Stomach smooth muscle (tissue), 2 donors: ENCODE results near the gene PEX3.
"Not testable (repeated sequence)": the region's sequence is repeated elsewhere in the genome, so short reads cannot be mapped to it uniquely, and the experiment has no call there.

Experiments
- H3K27ac ChIP-seq: one replicate; pipeline ENCODE4 v1.7.0; 2013; ENCODE audit warnings: mild to moderate bottlenecking, low read length, inconsistent platforms
- H3K27me3 ChIP-seq, 2 donors: one replicate each; pipeline ENCODE4 v1.7.0; 2013; ENCODE audit warnings: low read length in 2 of 2; ENCODE audit not compliant: insufficient read depth in 2 of 2, control insufficient read depth in 1 of 2
- H3K36me3 ChIP-seq, 2 donors: one replicate each; pipeline ENCODE4 v1.7.0; 2013; ENCODE audit warnings: low read length in 2 of 2; ENCODE audit not compliant: control insufficient read depth in 2 of 2, insufficient read depth in 2 of 2
- H3K4me1 ChIP-seq: one replicate; pipeline ENCODE4 v1.7.0; 2013; ENCODE audit warnings: low read length; ENCODE audit not compliant: control insufficient read depth, insufficient read depth
- H3K4me3 ChIP-seq, 2 donors: one replicate each; pipeline ENCODE4 v1.7.0; 2013; ENCODE audit warnings: low read length in 2 of 2
- H3K9ac ChIP-seq, 2 donors: one replicate each; pipeline ENCODE4 v1.7.0; 2013; ENCODE audit warnings: low read length in 2 of 2, mild to moderate bottlenecking in 1 of 2
- H3K9me3 ChIP-seq, 2 donors: one replicate each; pipeline ENCODE4 v1.7.0; 2013; ENCODE audit warnings: low read length in 2 of 2; ENCODE audit not compliant: control insufficient read depth in 2 of 2
- donor health status: healthy.
- donor health status: Pancreatic carcinoma.

PEX3 gene

DNA sequence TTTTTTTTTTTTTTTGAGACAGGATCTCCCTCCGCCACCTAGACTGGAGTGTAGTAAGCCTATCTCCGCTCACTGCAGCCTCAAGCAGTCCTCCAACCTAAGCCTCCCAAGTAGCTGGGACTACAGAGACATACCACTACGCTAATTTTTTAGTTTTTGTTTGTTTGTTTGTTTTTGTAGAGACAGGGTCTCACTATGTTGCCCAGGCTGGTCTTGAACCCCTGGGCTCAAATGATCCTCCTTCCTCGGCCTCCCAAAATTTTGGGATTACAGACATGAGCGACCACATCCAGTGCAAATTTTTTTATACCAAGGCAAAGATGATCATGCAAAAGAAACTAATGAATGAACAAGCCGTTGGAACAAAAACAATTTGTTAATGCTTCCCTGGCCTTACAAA is 55.6 kb downstream of the PEX3 start:
- Histone ChIP-seq H3K9me3 (no peaks in the 10 kb centered on the region), H3K9ac (no peak overlapping the region), H3K4me1 (no peaks in the 10 kb centered on the region), H3K36me3 (peaks cover 17 to 19% of the 10 kb centered on the region in 2 donors), H3K27ac (no peak overlapping the region), H3K27me3 (no peaks in the 10 kb centered on the region), H3K4me3 (no peak overlapping the region)

DNA sequence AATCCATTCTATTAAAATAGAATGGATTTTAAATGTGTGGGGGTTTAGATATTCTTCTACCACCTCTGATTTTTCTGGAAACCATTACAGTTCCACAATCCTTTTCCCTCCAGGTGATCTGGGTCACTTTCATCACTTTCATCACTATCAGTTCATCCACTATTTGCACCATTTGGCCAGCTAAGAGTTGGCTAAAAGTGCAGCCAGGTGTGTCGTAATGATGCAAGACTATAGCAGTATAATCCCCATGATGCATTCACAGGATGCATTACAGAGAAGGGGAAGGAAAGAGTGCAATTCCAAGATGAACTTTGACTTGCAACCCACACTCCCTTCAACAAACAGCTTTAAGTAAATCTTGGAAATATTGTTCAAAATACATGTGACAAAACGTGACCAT is 56.0 kb downstream of the PEX3 start:
- Histone ChIP-seq H3K9ac (no peak overlapping the region), H3K27me3 (no peaks in the 10 kb centered on the region)

DNA sequence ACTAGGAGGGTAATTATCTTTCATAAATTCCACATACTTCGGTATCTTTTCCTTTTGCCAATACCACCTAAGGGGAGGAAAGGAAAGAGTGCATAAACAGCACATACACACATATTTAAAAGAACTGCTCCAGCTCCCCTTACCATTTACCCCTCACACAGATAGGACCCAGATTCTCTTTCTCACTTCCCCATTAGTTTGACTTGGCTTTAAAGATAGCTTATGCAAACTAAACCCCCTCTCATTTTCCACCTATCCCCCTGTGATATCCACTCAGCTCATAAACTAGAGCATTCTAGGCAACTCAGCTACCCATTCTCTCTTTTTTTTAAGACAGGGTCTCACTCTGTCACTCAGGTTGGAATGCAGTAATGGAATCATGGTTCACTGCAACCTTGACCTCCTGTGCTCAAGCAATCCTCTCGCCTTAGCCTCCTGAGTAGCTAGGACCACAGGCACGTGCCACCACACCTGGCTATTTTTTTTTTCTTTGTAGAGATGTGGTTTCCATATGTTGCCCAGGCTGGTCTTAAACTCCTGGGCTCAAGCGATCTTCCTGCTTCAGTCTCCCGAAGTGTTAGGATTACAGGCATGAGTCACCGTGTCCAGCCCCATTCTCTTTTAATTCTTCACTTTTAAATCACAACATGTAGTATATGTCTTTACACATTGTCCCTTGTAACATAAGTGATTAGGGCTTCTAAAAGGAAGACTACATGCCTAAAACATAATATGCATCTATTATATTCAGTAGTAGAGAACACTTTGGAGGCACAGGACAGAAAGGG is 56.9 kb downstream of the PEX3 start:
- H3K9ac ChIP-seq, result no peak overlapping the region
- H3K9me3 ChIP-seq, result no peaks in the 10 kb centered on the region
- peaks cover 14 to 19% of the 10 kb centered on the region in 2 donors for H3K36me3 ChIP-seq
- H3K4me3 ChIP-seq, result no peak overlapping the region
- H3K27me3 ChIP-seq, result no peaks in the 10 kb centered on the region
- no peak overlapping the region for H3K27ac ChIP-seq
- peaks cover 8% of the 10 kb centered on the region for H3K4me1 ChIP-seq

More for the DNA sequence above, 56.0 kb downstream of the PEX3 start:
- H3K4me3 ChIP-seq, result no peak overlapping the region
- no peaks in the 10 kb centered on the region for H3K9me3 ChIP-seq
- no peak overlapping the region for H3K27ac ChIP-seq
- peaks cover 17 to 19% of the 10 kb centered on the region in 2 donors for H3K36me3 ChIP-seq
- peaks cover 3% of the 10 kb centered on the region for H3K4me1 ChIP-seq

DNA sequence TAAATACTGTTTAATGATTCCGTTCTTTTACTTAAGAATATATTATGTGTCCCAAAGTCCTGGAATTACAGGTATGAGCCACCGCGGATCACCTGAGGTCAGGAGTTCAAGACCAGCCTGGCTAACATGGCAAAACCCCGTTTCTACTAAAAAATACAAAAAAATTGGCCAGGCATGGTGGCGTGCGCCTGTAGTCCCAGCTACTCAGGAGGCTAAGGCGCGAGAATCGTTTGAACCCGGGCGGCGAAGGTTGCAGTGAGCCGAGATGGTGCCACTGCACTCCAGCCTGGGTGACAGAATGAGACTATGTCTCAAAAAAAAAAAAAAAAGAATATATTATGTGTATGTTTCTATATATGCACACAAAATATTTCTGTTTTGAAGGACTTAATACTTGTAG is 59.7 kb downstream of the PEX3 start:
- H3K9me3 ChIP-seq, H3K9ac ChIP-seq, H3K27me3 ChIP-seq, H3K27ac ChIP-seq: not testable (repeated sequence)
- H3K36me3 ChIP-seq, result peaks cover 14 to 17% of the 10 kb centered on the region in 2 donors
- H3K4me3 ChIP-seq, result peak overlapping the region; percentile 94 to 99
- H3K4me1 ChIP-seq, result peaks cover 16% of the 10 kb centered on the region

DNA sequence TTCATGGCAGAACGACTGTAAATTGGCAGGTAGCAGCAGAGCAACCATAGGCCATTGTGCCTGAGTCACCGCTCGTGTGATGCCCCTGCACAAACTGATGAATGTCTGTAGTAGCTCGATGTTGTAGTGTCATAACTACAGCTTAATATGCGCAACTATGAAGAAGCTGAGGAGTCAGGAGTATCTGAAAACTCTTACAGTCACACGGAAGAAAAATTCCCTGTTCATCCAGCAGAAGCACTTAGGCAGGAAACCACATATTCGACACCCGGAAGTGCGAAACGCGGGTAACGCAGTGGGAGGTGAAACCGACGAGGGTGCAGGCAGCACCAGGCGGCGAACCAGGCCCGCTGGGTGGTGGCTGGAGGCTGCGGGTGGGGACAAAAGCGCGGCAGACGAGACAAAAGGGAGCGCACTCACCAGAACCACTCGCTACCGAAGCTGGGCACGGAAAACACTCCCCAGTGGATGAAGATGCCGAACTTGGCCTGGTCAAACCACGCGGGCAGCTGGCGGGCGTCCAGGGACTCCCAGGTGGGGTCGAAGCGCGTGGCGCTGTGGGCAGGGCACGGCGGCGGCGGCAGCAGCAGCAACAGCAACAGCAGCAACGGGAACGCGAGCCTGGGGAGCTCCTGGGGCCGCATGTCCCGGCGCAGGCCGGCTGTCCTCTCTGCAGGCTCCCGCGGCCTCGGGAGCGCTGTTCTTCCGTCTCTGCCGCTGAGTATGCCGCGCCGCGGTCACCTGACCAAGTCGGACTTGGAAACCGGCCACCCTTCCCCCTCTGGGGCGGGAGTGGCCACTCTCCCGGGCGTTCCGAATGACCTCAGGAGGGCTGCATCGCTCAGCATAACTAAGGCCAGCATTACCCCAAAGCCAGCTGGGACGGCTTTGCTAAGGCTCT is 60.6 kb downstream of the PEX3 start, which contains the start of gene FUCA2:
TSS of gene FUCA2 (minus strand) at position 730 of the 901 bp plus-strand sequence. CDS start at position 644, 86 bp downstream.
- Histone ChIP-seq H3K9ac (peak within 1 kb of the TSS; percentile 80 to 83), H3K9me3 (no peaks in the 10 kb centered on the region), H3K27me3 (no peaks in the 10 kb centered on the region), H3K4me3 (peak within 1 kb of the TSS; percentile 94 to 99), H3K4me1 (peaks cover 19% of the 10 kb centered on the region), H3K27ac (peak within 1 kb of the TSS; percentile 80), H3K36me3 (peaks cover 6 to 8% of the 10 kb centered on the region in 2 donors)

DNA sequence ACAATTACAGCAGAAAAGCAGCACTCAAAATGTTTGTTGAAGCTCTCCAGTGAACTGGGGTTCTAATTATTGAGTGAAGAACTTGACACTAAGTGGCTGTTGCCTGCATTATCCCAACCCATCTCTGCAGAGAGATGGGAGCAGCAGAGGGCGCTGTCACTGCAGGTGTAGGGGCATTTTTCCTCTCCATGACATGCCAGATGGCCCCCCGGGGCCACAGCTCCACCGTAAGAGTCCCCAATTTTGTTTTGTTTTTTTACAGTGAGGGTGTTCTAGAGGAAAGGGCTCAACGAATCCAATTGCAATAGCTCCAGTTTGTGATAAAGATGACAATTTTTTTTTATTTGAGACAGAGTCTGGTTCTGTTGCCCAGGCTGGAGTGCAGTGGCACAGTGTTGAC is 62.8 kb downstream of the PEX3 start:
- H3K4me3 ChIP-seq, result no peak overlapping the region
- H3K9me3 ChIP-seq, result no peaks in the 10 kb centered on the region
- no peak overlapping the region for H3K9ac ChIP-seq
- no peaks in the 10 kb centered on the region for H3K27me3 ChIP-seq
- H3K27ac ChIP-seq, result no peak overlapping the region
- no peaks in the 10 kb centered on the region for H3K36me3 ChIP-seq
- peaks cover 19% of the 10 kb centered on the region for H3K4me1 ChIP-seq

DNA sequence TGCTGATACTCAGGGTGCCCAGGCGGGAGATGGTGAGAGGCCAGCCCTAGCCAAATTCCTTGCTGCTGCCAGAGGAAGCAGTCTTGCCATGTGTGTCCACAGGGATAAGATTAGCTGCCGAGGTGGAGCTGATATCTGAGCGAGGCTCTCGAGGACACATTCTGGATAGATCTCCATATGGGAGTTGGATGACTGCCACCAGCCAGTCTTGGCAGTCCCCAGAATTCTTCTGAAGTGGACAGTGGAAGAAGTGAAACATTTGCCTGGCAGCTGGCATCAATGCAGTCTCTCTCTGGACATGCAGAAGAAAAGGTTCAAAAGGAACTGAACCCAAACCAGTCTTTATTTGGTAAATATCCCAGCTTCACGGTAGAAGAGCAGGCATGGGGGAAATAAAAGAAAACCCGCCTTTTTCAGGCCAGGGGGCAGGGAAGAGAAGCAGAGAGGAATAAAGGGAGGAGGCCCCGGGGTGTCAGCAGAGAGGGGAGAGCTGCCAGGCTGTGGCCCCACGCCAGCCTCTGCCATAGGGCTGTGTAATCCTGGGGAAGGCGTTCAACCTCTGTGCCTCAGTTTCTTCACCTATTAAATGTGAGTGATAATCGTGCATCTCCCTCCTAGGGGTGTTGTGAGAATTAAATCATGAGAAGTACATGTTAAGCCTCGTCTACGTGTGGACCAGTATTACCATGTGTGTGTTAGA is 64.6 kb downstream of the PEX3 start:
- no peak overlapping the region for H3K9ac ChIP-seq
- peaks cover 19% of the 10 kb centered on the region for H3K4me1 ChIP-seq
- H3K4me3 ChIP-seq, result peak overlapping the region in 1 of 2 donors; percentile 15
- H3K36me3 ChIP-seq, result no peaks in the 10 kb centered on the region
- H3K9me3 ChIP-seq, result no peaks in the 10 kb centered on the region
- H3K27me3 ChIP-seq, result no peaks in the 10 kb centered on the region
- peak overlapping the region; percentile 49 for H3K27ac ChIP-seq

DNA sequence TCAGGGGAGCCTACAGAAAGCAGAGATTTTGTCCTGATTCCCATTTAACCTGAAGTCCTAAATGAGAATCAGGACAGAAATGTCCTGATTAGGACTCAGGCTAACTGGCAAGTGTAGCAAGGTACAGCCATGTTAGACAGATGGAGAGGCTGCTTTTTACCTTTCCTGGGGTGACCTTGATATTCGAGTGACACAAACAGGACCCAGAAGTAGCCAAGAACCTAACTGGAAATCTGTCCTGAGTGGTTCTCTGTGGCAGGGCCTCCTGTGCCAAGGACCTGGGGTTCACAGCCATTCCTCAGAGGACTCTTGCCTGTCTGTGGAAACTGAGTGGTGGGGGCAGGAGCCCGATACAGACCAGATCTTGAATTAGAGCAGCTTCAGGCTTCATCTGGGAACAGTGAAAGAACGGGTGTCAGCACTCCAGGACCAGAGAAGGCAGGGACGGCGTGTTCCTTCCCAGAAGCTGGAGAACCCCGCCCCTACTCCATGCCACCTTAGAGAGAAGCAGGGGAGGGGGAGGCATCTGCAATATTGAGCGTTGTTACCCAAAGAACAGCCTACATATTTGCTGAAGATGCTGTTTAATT is 65.3 kb downstream of the PEX3 start:
- Histone ChIP-seq H3K27me3 (no peaks in the 10 kb centered on the region), H3K27ac (peak overlapping the region; percentile 49)

DNA sequence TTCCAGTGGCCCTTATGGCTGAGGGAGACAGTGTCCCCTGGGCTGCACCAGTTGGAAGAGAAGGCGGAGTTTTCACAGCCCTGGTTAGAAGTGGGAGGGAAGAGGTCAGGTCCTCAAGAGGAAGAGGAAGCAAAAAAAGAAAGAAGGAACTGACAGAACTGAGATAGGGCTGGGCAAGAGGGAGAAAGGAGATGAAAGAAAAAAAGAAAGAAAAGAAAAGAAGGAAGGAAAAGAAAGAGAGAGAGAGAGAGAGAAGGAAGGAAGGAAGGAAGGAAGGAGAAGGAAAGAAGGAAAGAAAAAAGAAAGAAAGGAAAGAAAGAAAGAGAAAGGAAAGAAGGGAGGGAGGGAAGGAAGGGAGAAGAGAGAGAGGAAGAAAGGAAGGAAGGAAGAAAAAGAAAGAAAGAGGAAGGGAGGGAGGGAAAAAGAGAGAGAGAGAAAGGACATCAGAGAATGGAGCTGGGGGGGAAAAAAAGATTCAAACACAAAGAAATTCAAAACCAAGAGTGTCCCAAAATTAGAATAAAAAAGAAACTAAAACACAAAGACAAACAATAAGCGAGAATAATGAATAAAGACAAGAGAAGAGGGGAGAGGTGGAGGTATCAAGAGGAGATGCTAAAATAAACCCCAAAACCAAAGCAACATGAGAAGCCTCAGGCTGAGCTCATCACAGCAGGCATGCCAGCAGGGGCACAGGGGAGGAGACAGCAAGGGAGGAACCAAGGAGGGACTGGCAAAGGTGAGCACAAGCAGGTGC is 66.3 kb downstream of the PEX3 start:
- Histone ChIP-seq H3K27me3 (no peaks in the 10 kb centered on the region), H3K4me1 (peaks cover 13% of the 10 kb centered on the region), H3K4me3 (no peak overlapping the region), H3K9ac (no peak overlapping the region), H3K27ac (no peak overlapping the region), H3K36me3 (no peaks in the 10 kb centered on the region), H3K9me3 (no peaks in the 10 kb centered on the region)

More for the DNA sequence above, 65.3 kb downstream of the PEX3 start:
- no peak overlapping the region for H3K9ac ChIP-seq
- H3K36me3 ChIP-seq, result no peaks in the 10 kb centered on the region
- no peaks in the 10 kb centered on the region for H3K9me3 ChIP-seq
- H3K4me3 ChIP-seq, result no peak overlapping the region
- peaks cover 19% of the 10 kb centered on the region for H3K4me1 ChIP-seq

DNA sequence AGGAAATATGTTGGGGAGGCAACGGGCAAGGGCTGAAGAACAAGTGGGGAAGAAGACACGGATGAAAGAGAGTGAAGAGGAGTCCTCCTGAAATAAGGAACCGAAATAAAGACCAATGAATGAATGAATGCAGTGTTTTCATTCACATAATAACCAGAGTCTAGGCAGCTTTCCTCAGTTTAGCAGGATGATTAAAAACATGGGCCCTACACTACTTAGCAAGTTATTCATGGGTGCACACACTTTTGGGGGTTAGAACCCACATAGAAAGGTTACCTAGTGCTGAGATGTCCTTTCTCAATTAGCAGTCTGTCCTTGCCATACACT is 66.8 kb downstream of the PEX3 start:
- Histone ChIP-seq H3K27me3 (no peaks in the 10 kb centered on the region), H3K9me3 (no peaks in the 10 kb centered on the region), H3K9ac (no peak overlapping the region), H3K27ac (no peak overlapping the region), H3K4me1 (peaks cover 11% of the 10 kb centered on the region), H3K36me3 (no peaks in the 10 kb centered on the region), H3K4me3 (no peak overlapping the region)
